Activated gamma-delta T cell (primary cell): ENCODE measurements around the gene ERBIN.
"Not testable (repeated sequence)": the region's sequence is repeated elsewhere in the genome, so short reads cannot be mapped to it uniquely, and the experiment has no call there.

ENCODE experiments used
- DNase-seq: peaks from one replicate; lab custom pipeline; 2025; lab: John Stamatoyannopoulos, UW
- total RNA-seq, 2 donors: gene quantifications; one replicate each; lab custom pipeline; 2026; lab: John Stamatoyannopoulos, UW

ERBIN gene, protein sequence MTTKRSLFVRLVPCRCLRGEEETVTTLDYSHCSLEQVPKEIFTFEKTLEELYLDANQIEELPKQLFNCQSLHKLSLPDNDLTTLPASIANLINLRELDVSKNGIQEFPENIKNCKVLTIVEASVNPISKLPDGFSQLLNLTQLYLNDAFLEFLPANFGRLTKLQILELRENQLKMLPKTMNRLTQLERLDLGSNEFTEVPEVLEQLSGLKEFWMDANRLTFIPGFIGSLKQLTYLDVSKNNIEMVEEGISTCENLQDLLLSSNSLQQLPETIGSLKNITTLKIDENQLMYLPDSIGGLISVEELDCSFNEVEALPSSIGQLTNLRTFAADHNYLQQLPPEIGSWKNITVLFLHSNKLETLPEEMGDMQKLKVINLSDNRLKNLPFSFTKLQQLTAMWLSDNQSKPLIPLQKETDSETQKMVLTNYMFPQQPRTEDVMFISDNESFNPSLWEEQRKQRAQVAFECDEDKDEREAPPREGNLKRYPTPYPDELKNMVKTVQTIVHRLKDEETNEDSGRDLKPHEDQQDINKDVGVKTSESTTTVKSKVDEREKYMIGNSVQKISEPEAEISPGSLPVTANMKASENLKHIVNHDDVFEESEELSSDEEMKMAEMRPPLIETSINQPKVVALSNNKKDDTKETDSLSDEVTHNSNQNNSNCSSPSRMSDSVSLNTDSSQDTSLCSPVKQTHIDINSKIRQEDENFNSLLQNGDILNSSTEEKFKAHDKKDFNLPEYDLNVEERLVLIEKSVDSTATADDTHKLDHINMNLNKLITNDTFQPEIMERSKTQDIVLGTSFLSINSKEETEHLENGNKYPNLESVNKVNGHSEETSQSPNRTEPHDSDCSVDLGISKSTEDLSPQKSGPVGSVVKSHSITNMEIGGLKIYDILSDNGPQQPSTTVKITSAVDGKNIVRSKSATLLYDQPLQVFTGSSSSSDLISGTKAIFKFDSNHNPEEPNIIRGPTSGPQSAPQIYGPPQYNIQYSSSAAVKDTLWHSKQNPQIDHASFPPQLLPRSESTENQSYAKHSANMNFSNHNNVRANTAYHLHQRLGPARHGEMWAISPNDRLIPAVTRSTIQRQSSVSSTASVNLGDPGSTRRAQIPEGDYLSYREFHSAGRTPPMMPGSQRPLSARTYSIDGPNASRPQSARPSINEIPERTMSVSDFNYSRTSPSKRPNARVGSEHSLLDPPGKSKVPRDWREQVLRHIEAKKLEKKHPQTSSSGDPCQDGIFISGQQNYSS (N-terminal part only)
- total RNA-seq, result 391 to 430 reads per million in 2 donors

DNA sequence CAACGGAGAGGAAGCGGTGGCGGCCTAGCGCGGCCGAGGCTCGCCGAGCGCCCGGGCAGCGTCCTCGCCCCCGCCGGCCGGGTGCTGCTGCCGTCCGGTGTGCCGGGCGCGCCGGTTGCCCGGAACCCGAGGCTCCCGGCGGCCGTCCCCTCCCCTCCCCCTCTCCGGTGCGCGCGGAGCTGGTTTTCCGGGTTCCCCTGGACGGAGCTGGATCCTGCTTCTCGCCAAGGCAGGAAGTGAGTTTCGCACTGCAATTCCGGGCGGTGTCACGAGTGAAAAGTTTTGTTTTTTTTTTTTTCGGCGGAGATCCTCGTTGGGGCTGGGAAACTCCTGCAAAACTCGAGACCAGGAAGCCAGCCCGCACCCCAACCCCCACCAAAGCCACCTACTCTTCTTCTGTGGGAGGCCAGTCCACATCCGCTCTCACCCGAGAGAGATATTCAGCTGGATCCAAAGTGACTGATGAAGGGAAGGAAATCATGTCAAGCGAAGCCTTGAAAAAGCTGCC, at the start of gene ERBIN:
Gene ERBIN, plus strand, starts transcription at position 300 of the 508 bp plus-strand sequence. CDS start 66,144 bp downstream, outside the sequence.
- peak; percentile 52 for DNase-seq

GRCh38 chr5:65876970-65877369, 49.4 kb upstream of the ERBIN start:
- no peak for DNase-seq

DNA sequence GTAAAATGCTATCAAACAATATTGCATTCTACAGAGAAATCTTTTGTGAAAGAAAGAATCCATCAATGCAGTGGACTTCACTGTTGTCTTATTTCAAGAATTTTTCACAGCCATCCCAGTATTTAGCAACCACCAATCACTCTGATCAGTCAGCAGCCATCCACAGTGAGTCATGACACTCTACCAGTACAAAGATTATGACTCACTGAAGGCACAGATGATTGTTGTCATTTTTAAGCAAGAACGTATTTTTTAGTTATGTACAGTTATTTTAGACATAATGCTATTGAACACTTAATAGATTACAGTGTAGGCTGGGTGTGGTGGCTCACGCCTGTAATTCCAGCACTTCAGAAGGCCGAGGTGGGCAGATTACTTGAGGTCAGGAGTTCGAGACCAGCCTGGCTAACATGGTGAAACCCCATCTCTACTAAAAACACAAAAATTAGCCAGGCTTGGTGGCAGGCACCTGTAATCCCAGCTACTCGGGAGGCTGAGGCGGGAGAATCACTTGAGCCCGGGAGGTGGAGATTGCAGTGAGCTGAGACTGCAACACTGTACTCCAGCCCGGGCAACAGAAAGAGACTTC, 46.6 kb upstream of the ERBIN start:
- not testable (repeated sequence) for DNase-seq

DNA sequence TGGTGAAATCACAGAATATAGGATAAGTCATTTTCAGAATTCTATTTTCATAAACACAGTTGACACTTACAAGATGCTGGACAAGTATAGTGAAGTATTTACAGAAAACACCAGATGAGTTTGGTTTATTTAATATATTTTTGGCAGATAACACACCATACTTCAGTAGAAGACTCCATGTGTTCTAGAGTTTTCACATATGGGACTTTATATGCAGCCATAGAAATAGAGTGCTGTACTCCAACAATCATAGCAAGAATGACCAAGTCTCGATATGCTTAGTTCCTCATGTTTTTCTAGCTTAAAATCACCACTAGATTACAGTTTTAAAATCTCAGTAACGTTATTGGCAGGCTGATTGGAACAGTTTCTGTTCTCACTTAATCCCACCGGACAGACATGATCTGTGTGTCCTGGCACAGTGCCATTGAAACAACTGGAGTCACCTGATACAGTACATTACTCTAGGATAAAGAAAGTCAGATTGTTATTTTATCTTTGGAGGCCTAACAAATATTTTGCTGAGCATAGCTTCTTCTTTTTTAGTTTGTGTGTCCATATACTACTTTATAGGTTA, 45.8 kb upstream of the ERBIN start:
- DNase-seq, result no peak

- no peak for DNase-seq
Measured at GRCh38 chr5:65882278-65882677, 44.1 kb upstream of the ERBIN start.

- DNase-seq, result no peak
Measured at GRCh38 chr5:65883461-65883860, 42.9 kb upstream of the ERBIN start.

DNA sequence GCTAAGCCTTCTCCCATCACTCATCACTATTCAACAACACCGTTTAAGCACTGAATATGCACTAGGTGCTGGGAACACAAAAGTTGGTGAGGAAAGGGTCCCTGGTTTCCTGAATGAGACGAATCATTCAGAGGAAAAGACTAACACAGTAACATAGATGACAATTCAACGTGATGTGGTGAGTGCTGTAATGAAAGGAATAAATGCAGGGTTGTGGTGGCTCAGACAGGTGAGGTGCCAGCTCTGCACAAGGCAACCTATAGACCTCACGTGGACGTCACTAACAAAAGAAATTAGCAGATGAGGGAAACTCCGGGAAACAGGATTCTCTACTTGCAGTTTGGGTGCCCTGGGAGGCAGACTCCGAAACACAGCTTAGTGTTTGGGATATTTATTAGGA, 40.0 kb upstream of the ERBIN start:
- no peak for DNase-seq

DNA sequence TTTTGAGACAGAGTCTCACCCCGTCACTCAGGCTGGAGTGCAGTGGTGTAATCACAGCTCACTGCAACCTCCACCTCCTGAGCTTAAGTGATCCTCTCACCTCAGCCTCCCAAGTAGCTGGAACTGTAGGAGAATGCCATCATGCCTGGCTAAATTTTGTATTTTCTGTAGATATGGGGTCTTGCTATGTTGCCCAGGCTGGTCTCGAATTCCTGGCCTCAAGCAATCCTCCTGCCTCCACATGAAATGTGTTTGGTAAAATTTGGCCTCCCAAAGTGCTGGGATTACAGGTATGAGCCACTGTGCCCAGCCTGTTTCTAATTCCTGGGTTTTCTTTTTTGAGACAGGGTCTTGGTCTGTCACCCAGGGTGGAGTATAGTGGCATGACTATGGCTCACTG, 34.4 kb upstream of the ERBIN start:
- DNase-seq, result not testable (repeated sequence)

GRCh38 chr5:65892801-65893200, 33.6 kb upstream of the ERBIN start:
- no peak for DNase-seq

- no peak for DNase-seq
Measured at GRCh38 chr5:65893749-65894430, 32.5 kb upstream of the ERBIN start.

DNA sequence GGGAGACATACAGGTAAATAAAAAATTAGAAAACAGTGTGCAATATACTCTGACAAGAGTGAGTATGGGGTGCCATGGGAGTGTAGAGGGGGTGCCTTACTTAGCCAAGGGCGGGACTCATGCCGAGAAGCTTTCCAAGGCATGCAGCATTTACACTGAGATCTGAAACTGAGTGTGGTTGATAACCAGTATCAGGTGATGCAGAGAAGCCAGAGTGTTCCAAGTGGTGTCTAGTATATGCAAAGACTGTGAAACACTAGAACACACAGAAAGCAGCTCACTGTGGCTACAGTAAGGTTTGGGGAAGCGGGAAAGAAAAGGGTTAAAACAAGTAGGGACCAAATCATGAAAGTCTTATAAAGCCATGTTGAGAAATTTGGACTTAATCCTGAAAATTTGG, 30.5 kb upstream of the ERBIN start:
- no peak for DNase-seq

GRCh38 chr5:65900746-65901145, 25.6 kb upstream of the ERBIN start:
- no peak for DNase-seq

DNA sequence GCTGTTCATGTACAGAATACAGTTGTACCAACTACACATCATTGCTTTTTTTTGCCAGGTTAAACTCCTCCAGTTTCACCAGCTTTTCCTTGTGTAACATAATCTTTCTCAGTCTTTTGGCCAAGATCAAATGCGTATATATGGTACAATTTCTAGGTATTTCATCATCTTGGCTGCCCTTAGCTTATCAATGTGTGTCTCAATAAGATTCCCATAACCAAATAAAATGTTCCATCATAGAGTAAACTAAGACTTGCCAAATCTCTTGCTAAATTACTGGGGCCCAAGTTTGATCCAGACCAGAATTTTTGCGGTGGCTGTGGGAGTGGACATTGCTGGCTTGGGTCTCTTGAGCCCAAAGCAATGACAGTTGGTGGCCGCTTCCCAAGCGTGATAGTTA, 24.3 kb upstream of the ERBIN start:
- no peak for DNase-seq

GRCh38 chr5:65903581-65903980, 22.8 kb upstream of the ERBIN start:
- no peak for DNase-seq

DNA sequence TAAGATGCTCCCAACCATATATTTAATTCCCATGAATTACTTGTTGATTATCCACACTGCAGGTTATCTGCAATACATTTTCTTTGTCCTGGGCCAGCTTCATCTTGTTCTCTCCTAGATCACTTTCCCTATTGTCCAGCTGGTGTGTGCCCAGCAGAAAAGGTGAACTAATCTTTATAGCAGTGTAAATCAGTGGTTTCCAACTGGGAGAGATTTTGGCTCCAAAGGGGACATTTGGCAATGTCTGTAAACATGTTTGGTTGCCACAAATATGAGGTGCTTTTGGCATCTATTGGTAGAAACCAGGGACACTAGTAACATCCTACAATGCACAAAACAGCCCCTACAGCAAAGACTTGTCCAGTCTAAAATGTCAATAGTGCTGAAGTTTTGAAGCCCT, 20.1 kb upstream of the ERBIN start:
- no peak for DNase-seq

DNA sequence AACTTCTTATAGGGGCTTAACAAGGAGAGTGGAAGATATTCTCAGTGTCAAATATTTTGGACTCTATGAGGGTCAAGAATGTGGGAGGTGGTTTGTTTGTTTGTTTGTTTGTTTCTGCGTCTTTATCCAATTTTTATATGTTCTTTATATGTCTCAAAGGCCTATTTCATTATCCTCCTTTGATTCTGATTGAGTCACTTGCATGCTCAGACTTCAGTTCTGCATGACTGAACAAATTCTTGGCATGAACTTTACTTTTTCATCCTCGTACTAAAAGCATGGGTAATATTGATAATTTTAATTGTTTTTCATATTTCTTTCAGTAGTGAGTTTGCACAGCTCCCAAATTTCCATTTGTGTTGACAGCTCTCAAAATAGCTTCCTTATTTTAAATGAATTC, 19.2 kb upstream of the ERBIN start:
- no peak for DNase-seq

DNA sequence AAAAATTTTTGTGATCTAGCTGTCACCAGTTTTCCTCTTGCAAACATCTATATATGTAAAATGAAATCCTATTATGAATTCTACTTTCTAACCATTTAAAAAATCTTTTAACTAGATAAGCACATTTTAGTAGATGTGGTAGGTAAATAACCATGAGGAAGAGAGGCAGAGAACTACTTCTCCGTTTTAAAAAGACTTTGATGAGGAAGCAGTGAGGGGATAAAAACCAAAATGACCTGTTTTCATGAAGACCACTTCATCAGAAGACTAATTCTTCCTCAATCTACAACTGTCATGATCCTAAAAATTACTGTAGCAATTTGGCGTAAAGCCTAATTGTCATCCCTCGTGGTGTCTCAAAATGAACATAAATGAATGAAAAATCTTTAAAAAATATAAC, 15.7 kb upstream of the ERBIN start:
- DNase-seq, result no peak

DNA sequence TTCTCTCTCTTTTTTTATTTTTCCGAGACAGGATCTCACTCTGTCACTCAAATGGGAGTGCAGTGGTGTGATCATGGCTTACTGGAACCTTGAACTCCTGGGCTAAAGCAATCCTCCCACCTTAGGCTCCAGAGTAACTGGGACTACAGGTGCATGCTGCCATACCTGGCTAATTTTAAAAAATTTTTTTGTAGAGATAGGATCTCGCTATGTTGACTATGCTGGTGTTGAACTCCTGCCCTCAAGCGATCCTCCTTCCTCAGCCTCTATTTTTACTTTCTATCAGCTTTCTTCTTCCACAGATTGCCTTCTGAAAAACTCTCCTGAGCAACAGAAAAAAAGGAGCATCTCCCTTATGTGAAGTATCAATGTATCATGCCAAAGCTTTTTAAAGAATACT, 14.1 kb upstream of the ERBIN start:
- no peak for DNase-seq

DNA sequence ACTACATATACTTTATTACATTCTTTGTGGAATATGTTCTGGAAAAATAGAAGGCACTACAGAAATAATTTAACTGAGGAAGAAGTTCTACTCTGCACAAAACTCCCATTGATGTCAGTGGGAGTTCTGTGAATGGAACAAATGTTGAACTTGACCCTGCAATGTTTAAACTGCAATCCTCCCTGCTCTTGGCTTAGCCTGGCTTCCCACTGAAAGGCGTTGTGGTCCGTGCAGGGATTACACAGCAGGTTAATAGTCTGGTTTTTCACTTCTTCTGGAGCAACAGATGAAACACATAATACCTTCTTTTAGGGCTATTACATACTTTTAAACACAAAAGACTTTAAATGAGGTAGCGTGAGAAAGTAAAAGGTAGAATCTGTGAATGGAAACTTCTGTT, 12.9 kb upstream of the ERBIN start:
- no peak for DNase-seq

GRCh38 chr5:65914641-65915196, 11.7 kb upstream of the ERBIN start:
- DNase-seq, result no peak
